ENCODE results near the gene SOCS7.

Gene SOCS7

DNA sequence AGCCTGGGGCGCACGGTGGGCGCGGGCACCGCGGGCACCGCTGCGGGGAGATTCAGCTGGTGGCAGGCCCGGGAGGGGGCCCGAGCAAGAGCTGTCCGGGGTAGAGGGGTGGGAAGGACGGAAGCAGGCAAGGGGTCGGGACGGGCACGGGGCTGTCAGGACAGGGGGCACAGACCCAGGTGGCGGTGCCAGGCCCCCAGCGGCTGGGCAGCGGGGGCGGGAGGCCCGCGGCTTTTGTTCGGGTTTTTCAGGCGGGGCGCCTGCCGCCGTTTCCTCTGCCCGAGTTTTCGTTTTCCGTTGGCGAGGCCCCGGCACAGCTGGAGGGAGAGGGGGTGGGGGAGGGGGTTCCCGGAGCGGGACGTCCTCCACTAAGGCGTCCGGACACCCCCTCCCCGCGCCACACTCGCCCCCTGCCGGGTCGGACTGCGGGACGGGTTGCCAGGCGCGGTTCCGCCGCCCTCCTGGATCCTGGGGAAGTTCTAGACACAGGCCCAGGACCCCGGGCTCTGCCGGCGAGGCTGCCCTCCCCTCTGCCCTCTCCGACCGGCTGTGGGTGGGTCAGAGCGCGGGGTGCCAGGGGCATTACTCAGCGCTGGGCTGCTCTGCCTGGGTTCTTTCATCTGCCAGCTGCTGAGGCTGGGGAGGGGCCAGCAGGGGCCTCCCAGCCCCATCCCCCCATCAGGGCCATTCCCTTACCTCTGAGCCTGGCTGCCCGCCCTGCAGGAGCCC is 77.2 kb downstream of the SOCS7 start:
- Histone ChIP-seq H3K4me3 (ENCODE audit: low read depth, low read length) (no peak overlapping the region; the same call in 1 of the 2 replicates), H3K36me3 (no peaks in the 10 kb centered on the region), H3K9me3 (no peaks in the 10 kb centered on the region), H3K27me3 (no peaks in the 10 kb centered on the region), H3K4me1 (no peaks in the 10 kb centered on the region)
- TF ChIP-seq, protein P1, sequence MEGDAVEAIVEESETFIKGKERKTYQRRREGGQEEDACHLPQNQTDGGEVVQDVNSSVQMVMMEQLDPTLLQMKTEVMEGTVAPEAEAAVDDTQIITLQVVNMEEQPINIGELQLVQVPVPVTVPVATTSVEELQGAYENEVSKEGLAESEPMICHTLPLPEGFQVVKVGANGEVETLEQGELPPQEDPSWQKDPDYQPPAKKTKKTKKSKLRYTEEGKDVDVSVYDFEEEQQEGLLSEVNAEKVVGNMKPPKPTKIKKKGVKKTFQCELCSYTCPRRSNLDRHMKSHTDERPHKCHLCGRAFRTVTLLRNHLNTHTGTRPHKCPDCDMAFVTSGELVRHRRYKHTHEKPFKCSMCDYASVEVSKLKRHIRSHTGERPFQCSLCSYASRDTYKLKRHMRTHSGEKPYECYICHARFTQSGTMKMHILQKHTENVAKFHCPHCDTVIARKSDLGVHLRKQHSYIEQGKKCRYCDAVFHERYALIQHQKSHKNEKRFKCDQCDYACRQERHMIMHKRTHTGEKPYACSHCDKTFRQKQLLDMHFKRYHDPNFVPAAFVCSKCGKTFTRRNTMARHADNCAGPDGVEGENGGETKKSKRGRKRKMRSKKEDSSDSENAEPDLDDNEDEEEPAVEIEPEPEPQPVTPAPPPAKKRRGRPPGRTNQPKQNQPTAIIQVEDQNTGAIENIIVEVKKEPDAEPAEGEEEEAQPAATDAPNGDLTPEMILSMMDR (IDR thresholded peaks at IDR 0.05; ENCODE audit: low read depth, low read length): no peak
- no peak for DNase-seq

DNA sequence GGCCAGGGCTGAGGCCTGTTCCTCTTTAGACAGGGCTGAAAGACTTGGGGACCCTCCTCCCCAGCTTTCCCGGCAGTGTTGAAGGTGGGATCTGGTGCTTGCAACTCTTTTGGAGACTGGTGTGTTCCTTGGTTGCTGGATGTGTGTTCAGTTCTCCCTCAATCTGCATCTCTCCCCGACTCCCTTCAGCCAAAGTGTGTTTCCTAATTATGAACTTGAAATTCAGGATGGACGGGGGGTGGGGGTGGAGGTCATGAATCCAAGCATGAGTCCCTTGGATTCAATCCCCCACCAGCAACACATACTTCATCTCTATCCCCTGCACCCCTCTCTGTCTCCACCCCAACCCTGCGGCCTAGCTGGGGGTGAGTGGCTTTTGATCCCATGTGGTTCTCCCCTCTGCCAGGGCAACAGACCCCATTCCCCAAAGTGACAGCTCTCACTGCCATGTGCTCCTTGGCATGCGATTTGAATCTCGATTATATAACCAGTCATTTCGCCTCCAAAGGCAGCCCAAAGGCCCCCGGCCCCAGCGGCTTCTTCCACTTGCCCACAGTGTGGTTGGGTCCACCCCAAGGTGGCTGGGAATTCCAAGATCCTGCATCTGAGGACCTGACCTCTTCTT is 77.9 kb downstream of the SOCS7 start:
- Histone ChIP-seq H3K36me3 (no peaks in the 10 kb centered on the region), H3K4me1 (no peaks in the 10 kb centered on the region), H3K4me3 (ENCODE audit: low read depth, low read length) (no peak overlapping the region), H3K27me3 (no peaks in the 10 kb centered on the region), H3K9me3 (no peaks in the 10 kb centered on the region)
- no peak for DNase-seq
- TF ChIP-seq, protein P1 (IDR thresholded peaks at IDR 0.05; ENCODE audit: low read depth, low read length): no peak

DNA sequence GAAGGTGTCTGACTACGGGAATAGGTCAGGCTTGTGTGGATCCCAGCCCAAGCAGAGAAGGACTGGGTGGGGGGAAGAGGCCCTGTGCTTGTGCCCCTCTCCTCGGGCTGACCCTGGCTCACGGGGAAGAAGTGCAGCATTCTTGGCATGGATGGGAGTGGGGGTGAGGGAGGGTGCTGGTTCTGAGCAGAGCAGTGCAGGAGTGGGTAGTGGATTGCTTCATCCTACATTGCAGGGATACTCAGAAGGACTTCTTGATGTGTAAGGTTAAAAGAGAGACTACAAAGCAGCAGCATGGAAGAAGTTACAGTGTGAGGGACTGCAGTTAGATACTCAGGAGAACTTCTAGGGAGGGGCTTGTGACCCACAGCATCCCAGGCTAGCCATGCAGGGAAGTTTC is 78.7 kb downstream of the SOCS7 start:
- Histone ChIP-seq H3K27me3 (no peaks in the 10 kb centered on the region), H3K4me1 (no peaks in the 10 kb centered on the region; the same call in 1 of the 2 replicates), H3K36me3 (no peaks in the 10 kb centered on the region), H3K9me3 (no peaks in the 10 kb centered on the region), H3K4me3 (ENCODE audit: low read depth, low read length) (no peak overlapping the region)
- TF ChIP-seq, protein P1 (IDR thresholded peaks at IDR 0.05; ENCODE audit: low read depth, low read length): no peak
- DNase-seq: no peak

DNA sequence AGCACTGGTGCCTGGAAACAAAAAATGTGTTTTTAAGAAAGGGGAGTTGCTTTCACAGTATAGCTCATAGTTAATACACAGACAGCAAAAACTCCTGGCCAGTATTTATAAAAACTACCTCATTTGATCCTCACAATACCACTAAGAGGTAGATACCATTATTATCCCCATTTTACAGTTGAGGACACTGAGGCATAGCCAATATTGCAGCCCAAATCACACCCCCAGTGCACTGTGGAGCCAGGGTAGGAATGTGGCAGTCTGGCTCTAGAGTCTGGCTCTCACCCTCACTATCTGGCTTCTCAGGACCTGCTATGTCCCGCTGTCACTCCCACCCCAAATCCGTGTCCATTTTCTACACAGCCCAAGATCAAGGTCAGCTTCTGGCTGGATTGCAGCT is 79.2 kb downstream of the SOCS7 start:
- no peak overlapping the region for H3K4me3 ChIP-seq (ENCODE audit: low read depth, low read length)
- H3K4me1 ChIP-seq: peaks cover 4% of the 10 kb centered on the region
- TF ChIP-seq, protein P1 (IDR thresholded peaks at IDR 0.05; ENCODE audit: low read depth, low read length): no peak
- H3K36me3 ChIP-seq: no peaks in the 10 kb centered on the region
- H3K9me3 ChIP-seq: no peaks in the 10 kb centered on the region
- H3K27me3 ChIP-seq: no peaks in the 10 kb centered on the region
- DNase-seq: no peak

DNA sequence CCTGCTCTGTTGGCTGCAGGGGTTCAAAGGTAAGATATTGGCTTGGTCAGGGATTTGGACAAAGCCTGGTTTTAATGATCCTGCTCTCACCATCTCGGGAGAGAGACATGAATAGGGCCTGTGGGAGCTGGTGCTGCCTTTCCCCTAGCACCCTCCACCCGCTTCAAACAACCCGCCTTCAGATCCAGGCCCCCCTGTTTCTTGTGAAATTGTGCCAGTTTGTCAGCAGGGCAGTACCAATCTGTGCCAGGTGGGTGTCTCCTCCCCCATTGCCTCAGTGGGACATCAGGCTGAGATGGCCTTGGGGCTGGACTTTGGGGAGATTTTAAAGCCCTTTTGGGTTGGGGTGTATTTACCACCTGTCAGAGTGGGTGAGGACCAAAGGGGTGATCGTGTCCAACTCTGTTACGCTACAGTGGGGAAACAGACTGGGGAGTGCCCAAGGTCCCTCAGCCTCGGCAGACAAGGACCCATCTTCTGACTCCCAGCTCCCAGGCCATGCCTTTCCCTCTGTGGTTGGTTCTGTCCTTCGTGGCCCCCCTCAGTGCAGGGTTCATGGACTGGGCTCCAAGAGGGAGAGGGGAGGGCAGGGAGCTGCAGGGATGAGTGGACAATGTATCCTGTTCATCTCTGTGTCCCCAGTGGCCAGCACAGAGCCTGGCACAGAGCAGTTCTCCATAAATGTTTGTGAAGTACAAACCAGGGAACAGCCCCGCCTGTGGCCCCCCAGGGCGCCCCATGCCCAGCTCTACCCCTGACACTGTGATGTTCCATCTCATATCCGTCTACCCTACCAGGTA is 79.9 kb downstream of the SOCS7 start:
- DNase-seq: no peak
- no peak overlapping the region for H3K4me3 ChIP-seq (ENCODE audit: low read depth, low read length)
- TF ChIP-seq, protein P1 (IDR thresholded peaks at IDR 0.05; ENCODE audit: low read depth, low read length): no peak
- H3K9me3 ChIP-seq: no peaks in the 10 kb centered on the region
- H3K4me1 ChIP-seq: peaks cover 10% of the 10 kb centered on the region
- no peaks in the 10 kb centered on the region for H3K27me3 ChIP-seq
- no peaks in the 10 kb centered on the region for H3K36me3 ChIP-seq
